ENCODE measurements around the gene ADSS1. TPM values are rescaled to one million over a fixed set of nuclear protein-coding genes. Genes with fewer than 3 reads are reported as not detected.

Gene ADSS1
- total and polyA plus RNA-seq, 4 donors: 5.3 to 9.3 (median 7.1) TPM

DNA sequence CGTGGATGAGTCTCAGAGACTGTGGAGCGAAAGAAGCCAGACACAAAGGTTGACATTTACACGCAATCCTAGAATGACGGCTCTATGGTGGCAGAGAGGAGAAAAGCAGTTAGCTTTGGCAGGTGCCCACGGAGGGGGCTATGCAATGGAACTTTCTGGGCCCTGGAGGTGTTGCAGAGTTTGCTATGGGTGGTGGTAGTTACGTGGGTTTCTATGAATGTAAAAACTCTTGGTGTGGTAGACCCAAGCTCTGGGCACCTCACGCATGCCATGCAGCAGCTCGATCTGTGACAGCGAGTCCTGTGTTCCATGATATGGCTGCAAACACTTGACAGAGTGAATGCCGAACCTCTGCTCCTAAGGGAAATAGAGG lies 39.6 kb upstream of the ADSS1 start:
- H3K9me3 ChIP-seq (ENCODE audit: control insufficient read depth in 4 of 4, insufficient read depth in 3 of 4, low read length in 3 of 4): no peaks in the 10 kb centered on the region
- no peaks in the 10 kb centered on the region for H3K27me3 ChIP-seq (ENCODE audit: control insufficient read depth in 3 of 3, insufficient read depth in 3 of 3, low read length in 2 of 3)
- ATAC-seq (ENCODE audit: insufficient read depth, low FRiP score): no peak
- no peak overlapping the region for H3K9ac ChIP-seq (ENCODE audit: insufficient read depth in 1 of 2, low read length in 2 of 2)
- DNase-seq: no peak
- TF ChIP-seq, protein P1, sequence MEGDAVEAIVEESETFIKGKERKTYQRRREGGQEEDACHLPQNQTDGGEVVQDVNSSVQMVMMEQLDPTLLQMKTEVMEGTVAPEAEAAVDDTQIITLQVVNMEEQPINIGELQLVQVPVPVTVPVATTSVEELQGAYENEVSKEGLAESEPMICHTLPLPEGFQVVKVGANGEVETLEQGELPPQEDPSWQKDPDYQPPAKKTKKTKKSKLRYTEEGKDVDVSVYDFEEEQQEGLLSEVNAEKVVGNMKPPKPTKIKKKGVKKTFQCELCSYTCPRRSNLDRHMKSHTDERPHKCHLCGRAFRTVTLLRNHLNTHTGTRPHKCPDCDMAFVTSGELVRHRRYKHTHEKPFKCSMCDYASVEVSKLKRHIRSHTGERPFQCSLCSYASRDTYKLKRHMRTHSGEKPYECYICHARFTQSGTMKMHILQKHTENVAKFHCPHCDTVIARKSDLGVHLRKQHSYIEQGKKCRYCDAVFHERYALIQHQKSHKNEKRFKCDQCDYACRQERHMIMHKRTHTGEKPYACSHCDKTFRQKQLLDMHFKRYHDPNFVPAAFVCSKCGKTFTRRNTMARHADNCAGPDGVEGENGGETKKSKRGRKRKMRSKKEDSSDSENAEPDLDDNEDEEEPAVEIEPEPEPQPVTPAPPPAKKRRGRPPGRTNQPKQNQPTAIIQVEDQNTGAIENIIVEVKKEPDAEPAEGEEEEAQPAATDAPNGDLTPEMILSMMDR (IDR thresholded peaks at IDR 0.05; ENCODE audit: control extremely low read depth, extremely low read depth): no peak
- H3K4me1 ChIP-seq (ENCODE audit: control insufficient read depth in 5 of 5, insufficient read depth in 5 of 5, low read length in 5 of 5): peaks cover 7 to 51% (median 38%) of the 10 kb centered on the region in 5 donors
- H3K27ac ChIP-seq (ENCODE audit: low read depth in 1 of 2, low read length in 1 of 2): no peak overlapping the region
- 93 to 96% methylated on average over 10 of the region's 10 CpGs for WGBS, 2 donors
- no peaks in the 10 kb centered on the region for H3K36me3 ChIP-seq (ENCODE audit: control insufficient read depth in 4 of 4, insufficient read depth in 4 of 4, low read length in 4 of 4)
- H3K4me3 ChIP-seq: no peak overlapping the region

DNA sequence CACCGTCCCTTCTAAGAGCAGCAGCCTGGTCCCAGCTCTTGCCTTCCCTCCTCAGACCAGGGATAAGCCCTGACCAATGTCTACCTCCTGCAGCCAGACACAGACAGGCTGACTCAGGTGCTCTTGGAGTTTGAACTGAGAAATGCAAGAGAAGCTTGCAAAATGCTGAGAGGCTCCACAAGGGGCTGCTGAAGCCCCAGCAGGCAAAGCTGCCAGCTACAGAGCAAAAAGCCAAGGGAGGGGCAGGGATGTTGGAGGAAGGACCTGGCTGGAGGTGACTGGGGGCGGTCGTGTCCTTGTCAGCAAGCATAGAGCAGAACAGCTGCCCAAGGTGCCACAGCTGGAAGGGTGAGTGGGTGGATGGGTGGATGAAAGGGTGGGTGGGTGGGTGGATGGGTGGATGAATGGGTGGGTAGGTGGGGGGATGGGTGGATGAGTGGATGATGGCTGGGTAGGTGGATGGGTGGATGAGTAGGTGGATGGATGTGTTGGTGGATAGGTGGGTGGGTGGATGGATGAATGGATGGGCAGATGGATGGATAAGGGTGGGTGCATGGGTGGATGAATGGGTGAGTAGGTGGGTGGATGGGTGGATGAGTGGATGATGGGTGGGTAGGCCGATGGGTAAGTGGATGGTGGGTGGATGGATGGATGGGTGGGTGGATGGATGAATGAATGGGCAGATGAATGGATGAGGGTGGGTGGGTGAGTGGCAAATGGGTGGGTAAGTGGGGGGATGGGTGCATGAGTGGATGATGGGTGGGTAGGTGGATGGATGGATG lies 38.6 kb upstream of the ADSS1 start:
- Histone ChIP-seq H3K36me3 (ENCODE audit: control insufficient read depth in 4 of 4, insufficient read depth in 4 of 4, low read length in 4 of 4) (no peaks in the 10 kb centered on the region), H3K4me3 (no peak overlapping the region), H3K27ac (ENCODE audit: low read depth in 1 of 2, low read length in 1 of 2) (no peak overlapping the region), H3K9me3 (ENCODE audit: control insufficient read depth in 4 of 4, insufficient read depth in 3 of 4, low read length in 3 of 4) (no peaks in the 10 kb centered on the region), H3K9ac (ENCODE audit: insufficient read depth in 1 of 2, low read length in 2 of 2) (no peak overlapping the region), H3K4me1 (ENCODE audit: control insufficient read depth in 5 of 5, insufficient read depth in 5 of 5, low read length in 5 of 5) (peaks cover 7 to 51% (median 34%) of the 10 kb centered on the region in 5 donors), H3K27me3 (ENCODE audit: control insufficient read depth in 3 of 3, insufficient read depth in 3 of 3, low read length in 2 of 3) (no peaks in the 10 kb centered on the region)
- TF ChIP-seq, protein P1 (IDR thresholded peaks at IDR 0.05; ENCODE audit: control extremely low read depth, extremely low read depth): no peak
- 69 to 70% methylated on average over 4 of the region's 4 CpGs for WGBS, 2 donors
- ATAC-seq (ENCODE audit: insufficient read depth, low FRiP score) (no peak), DNase-seq (no peak)

DNA sequence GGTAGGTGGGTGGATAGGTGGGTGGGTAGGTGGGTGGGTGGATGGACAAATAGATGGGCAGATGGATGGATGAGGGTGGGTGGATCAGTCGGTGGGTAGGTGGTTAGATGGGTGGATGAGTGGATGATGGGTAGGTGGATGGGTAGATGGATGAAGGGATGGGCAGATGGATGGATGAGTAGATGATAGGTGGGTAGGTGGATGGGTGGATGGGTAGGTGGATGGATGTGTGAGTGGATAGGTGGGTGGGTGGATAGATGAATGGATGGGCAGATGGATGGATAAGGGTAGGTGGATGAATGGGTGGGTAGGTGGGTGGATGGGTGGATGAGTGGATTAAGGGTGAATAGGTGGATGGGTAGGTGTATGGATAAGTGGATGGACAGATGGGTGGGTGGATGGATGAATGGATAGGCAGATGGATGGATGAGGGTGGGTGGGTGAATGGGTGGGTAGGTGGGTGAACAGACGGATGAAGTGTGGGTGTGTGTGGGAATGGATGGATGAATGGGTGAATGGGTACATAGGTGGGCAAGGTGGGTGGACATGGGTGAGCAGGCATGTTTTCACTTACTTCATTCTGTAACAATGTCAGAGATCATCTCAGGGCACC lies 37.9 kb upstream of the ADSS1 start:
- ATAC-seq (ENCODE audit: insufficient read depth, low FRiP score): no peak
- H3K36me3 ChIP-seq (ENCODE audit: control insufficient read depth in 4 of 4, insufficient read depth in 4 of 4, low read length in 4 of 4): peaks cover 0 to under 1% (median 0%) of the 10 kb centered on the region in 4 donors
- WGBS, 2 donors: 91 to 97% methylated on average over 2 of the region's 2 CpGs
- DNase-seq: no peak
- H3K4me3 ChIP-seq: no peak overlapping the region
- H3K9ac ChIP-seq (ENCODE audit: insufficient read depth in 1 of 2, low read length in 2 of 2): no peak overlapping the region
- peaks cover 9 to 51% (median 28%) of the 10 kb centered on the region in 5 donors for H3K4me1 ChIP-seq (ENCODE audit: control insufficient read depth in 5 of 5, insufficient read depth in 5 of 5, low read length in 5 of 5)
- TF ChIP-seq, protein P1 (IDR thresholded peaks at IDR 0.05; ENCODE audit: control extremely low read depth, extremely low read depth): no peak
- no peak overlapping the region for H3K27ac ChIP-seq (ENCODE audit: low read depth in 1 of 2, low read length in 1 of 2)
- H3K27me3 ChIP-seq (ENCODE audit: control insufficient read depth in 3 of 3, insufficient read depth in 3 of 3, low read length in 2 of 3): no peaks in the 10 kb centered on the region
- no peaks in the 10 kb centered on the region for H3K9me3 ChIP-seq (ENCODE audit: control insufficient read depth in 4 of 4, insufficient read depth in 3 of 4, low read length in 3 of 4)

All from lung (tissue), 12 donors.